ENCODE results near the gene CSNK1G3.

The CSNK1G3 gene

DNA sequence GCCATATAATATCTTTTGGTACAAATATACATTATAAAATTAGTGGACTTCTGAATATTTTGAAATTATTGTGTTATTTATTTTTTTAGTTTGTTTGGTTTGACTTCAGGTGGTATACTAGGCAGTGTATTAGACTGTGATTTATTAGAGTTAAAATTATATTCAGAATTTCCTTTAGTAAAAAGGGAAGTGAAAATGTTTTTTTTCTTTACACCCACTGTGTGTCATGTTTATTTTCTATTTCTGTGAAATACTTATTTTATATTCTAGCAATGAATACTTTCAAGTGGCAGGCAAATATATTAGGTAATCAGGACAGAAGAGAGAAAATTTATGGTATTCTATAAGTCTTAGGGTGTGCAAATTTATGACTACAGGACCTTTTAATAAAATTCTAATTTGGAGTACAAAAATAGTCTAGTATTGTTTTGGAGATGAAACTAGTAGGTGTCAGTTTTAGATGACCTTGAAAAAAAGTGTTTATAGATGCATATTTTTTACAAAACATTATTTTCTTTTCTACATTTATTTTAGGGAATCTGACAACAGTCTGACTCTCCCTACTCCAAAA lies 8.8 kb downstream of the CSNK1G3 start:
- ChIA-PET POLR2A (ENCODE audit: low non-redundant PET) (no interaction called here), CTCF (no interaction called here)
- H3K27ac ChIP-seq = no peak overlapping the region
- DNase-seq (ENCODE audit: low spot score) = no peak
- TF ChIP-seq, protein P1, sequence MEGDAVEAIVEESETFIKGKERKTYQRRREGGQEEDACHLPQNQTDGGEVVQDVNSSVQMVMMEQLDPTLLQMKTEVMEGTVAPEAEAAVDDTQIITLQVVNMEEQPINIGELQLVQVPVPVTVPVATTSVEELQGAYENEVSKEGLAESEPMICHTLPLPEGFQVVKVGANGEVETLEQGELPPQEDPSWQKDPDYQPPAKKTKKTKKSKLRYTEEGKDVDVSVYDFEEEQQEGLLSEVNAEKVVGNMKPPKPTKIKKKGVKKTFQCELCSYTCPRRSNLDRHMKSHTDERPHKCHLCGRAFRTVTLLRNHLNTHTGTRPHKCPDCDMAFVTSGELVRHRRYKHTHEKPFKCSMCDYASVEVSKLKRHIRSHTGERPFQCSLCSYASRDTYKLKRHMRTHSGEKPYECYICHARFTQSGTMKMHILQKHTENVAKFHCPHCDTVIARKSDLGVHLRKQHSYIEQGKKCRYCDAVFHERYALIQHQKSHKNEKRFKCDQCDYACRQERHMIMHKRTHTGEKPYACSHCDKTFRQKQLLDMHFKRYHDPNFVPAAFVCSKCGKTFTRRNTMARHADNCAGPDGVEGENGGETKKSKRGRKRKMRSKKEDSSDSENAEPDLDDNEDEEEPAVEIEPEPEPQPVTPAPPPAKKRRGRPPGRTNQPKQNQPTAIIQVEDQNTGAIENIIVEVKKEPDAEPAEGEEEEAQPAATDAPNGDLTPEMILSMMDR (conservative IDR thresholded peaks at IDR 0.05; ENCODE audit: low read depth) = no peak

DNA sequence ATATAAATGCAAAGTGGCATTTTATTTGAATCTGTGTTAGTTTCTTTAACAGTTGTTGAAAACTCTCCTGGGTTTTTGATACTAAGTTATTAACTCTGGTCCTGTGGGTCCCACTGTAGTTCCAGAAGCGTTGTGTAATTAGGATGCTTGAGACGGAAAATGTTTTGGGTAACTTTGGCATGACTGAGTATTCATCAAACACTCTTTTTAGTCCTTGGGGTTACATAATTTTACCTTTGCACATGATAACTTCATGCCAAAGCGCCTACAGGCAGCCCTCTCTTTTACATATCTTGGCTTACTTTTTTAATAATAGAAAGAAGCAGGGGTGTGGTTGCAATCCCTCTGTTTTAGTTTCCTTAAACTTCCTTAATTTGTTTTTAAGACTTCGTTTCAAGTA lies 12.2 kb downstream of the CSNK1G3 start:
- POLR2A ChIA-PET (ENCODE audit: low non-redundant PET) = no interaction called here

DNA sequence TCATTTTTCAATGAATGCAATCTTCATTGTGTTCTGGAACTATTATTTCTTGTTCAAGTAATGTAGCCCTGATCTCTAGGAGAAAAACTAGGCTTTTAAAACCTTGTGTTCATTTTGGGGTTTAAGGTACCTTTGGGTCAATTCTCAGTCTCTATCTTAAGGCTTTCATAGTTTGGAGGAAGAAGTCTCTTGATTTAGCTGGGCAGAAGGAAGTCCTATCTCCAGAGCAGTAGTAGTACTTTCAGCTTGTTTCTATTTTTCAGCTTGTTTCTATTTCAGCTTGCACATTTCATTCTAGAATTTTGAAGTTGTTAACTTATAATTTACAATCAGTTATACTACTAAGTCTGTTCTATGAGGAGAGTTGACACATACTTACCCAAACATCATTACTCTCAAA lies 15.2 kb downstream of the CSNK1G3 start:
- H3K27ac ChIP-seq = no peak overlapping the region
- DNase-seq (ENCODE audit: low spot score) = no peak
- ChIA-PET CTCF (no interaction called here), POLR2A (ENCODE audit: low non-redundant PET) (interaction anchor here (0.7 kb wide), 1 partner anchor 15 kb away, joined by 3 read pairs; the partner anchor contains the start of gene CSNK1G3)
- TF ChIP-seq, protein P1 (conservative IDR thresholded peaks at IDR 0.05; ENCODE audit: low read depth) = no peak

More for the DNA sequence above, 12.2 kb downstream of the CSNK1G3 start:
- TF ChIP-seq, protein P1 (conservative IDR thresholded peaks at IDR 0.05; ENCODE audit: low read depth) = no peak
- no peak overlapping the region for H3K27ac ChIP-seq
- CTCF ChIA-PET = no interaction called here
- no peak for DNase-seq (ENCODE audit: low spot score)

DNA sequence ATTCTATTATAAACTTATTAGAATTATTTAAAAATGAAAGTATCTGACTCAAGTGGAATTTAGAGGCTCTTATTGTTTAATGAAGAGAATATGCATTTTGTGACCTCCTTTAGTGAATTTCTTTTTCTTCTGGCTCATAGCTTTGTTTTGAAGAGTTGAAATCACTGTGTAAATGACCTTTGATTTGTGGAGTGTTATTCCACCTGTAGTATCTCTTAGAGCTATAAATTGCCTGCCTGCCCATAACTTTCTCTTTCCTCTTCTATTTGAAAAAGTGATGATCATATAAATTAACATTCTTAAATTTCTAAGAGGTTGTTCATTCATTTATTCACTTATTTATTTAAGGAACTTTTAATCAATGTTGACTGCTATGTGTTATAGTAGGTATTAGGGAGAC lies 16.1 kb downstream of the CSNK1G3 start:
- ChIA-PET CTCF (interaction anchor here (0.5 to 0.6 kb wide), 2 partner anchors 48 to 107 kb away, joined by 3 read pairs; no protein-coding TSS in a partner anchor), POLR2A (ENCODE audit: low non-redundant PET) (interaction anchor here (0.7 kb wide), 1 partner anchor 16 kb away, joined by 3 read pairs; the partner anchor contains the start of gene CSNK1G3)
- no peak for DNase-seq (ENCODE audit: low spot score)
- TF ChIP-seq, protein P1 (conservative IDR thresholded peaks at IDR 0.05; ENCODE audit: low read depth) = no peak
- H3K27ac ChIP-seq = no peak overlapping the region

DNA sequence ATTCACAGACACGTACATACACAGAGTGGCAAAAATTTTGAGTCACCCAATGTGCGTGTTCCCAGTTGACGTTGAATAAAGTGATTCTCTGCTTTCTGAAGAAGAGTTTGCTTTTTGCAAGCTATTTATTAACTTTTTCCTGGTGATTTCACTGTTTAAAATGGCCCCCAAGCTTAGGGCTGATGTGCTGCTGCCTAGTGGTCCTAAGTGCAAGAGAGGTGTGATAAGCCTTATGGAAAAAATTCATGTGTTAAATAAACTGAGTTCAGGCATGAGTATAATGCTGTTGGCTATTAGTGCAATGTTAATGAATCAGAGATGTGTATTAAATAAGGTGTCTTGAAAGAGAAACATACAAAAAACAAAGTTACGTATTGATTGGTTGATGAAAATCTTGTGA lies 16.9 kb downstream of the CSNK1G3 start:
- TF ChIP-seq, protein P1 (conservative IDR thresholded peaks at IDR 0.05; ENCODE audit: low read depth) = no peak
- POLR2A ChIA-PET (ENCODE audit: low non-redundant PET) = no interaction called here
- no peak overlapping the region for H3K27ac ChIP-seq
- CTCF ChIA-PET = no interaction called here
- DNase-seq (ENCODE audit: low spot score) = no peak

DNA sequence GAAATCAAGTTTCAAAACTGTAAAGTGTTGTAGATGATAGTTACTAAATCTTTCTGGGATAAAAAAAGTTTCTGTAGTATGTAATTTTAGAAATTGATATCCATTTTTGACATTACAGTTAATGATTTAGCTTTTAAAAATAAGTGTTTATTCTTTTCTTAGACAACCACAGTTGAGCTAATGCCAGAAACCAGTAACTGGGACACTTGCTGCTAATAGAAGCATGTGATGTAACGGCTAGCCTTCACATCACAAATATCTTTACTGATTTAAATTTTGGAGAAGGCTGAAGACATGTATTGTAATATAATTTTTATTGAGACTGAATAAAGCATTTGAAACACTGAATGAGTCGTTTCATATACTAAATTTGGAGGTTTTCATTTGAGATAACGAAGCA lies 18.8 kb downstream of the CSNK1G3 start:
- POLR2A ChIA-PET (ENCODE audit: low non-redundant PET) = interaction anchor here (0.6 kb wide), 1 partner anchor 23 kb away, joined by 3 read pairs; no protein-coding TSS in a partner anchor
- DNase-seq (ENCODE audit: low spot score) = no peak
- TF ChIP-seq, protein P1 (conservative IDR thresholded peaks at IDR 0.05; ENCODE audit: low read depth) = no peak
- no peak overlapping the region for H3K27ac ChIP-seq
- CTCF ChIA-PET = no interaction called here
